ENCODE results near the gene HIVEP2. TPM values are rescaled to one million over a fixed set of nuclear protein-coding genes. Genes with fewer than 3 reads are reported as not detected.

Gene HIVEP2
- total RNA-seq, 1 donor from 2014 or later = 11.8 TPM

DNA sequence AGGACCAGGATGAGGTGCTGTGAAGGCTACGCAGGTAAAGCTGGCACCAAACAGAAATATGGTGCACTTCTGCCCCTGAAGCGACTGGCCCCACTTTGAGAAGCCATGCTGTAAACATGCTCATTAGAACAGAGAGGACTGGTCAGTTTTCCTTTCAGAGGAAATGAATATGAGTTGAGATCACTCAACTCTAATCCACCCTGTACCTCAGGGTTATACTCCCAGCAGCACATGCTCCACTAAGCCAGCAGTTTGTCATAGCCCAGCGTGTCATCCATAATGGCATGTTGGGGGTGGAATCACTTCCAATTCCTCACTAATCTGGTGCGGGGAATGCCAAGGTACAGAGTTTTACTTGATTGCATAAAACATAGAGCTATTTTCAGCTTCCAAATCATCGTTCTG lies 98.1 kb downstream of the HIVEP2 start:
- Mint-ChIP-seq H3K27me3 (no peaks in the 10 kb centered on the region), H3K9me3 (ENCODE audit: low read depth) (no peaks in the 10 kb centered on the region), H3K27ac (no peak overlapping the region), H3K4me3 (ENCODE audit: low read depth) (no peak overlapping the region), H3K36me3 (ENCODE audit: insufficient read depth) (no peaks in the 10 kb centered on the region), H3K4me1 (ENCODE audit: low read depth) (peaks cover 20% of the 10 kb centered on the region)
- TF ChIP-seq CTCF (IDR thresholded peaks at IDR 0.05; ENCODE audit: unreplicated experiment) = no peak
- no peak for DNase-seq (ENCODE audit: low spot score, unreplicated experiment)

DNA sequence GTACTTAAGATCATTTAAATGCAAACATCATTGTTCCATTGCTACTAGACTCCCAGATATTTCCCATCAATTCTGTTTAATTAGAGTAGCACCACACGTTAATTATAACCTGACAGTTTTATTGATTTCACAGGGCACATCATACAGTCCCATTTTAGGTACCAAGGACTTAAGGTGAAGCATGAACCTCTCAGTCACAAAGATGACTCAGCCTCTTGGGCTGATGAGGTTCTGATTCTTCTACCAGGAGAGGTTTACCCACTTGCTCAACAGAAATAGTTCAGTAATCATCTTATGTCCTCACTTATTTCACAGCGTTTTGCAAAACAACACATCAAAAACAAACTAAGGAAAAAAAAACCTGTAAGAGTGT lies 98.5 kb downstream of the HIVEP2 start:
- no peak for DNase-seq (ENCODE audit: low spot score, unreplicated experiment)
- Mint-ChIP-seq H3K4me3 (ENCODE audit: low read depth) (no peak overlapping the region), H3K27me3 (no peaks in the 10 kb centered on the region), H3K36me3 (ENCODE audit: insufficient read depth) (no peaks in the 10 kb centered on the region), H3K27ac (no peak overlapping the region), H3K4me1 (ENCODE audit: low read depth) (peaks cover 20% of the 10 kb centered on the region), H3K9me3 (ENCODE audit: low read depth) (no peaks in the 10 kb centered on the region)
- TF ChIP-seq CTCF (IDR thresholded peaks at IDR 0.05; ENCODE audit: unreplicated experiment) = no peak

- Mint-ChIP-seq H3K4me1 (ENCODE audit: low read depth) (peaks cover 20% of the 10 kb centered on the region), H3K4me3 (ENCODE audit: low read depth) (peak overlapping the region; percentile 37), H3K27me3 (no peaks in the 10 kb centered on the region), H3K9me3 (ENCODE audit: low read depth) (peaks cover 3% of the 10 kb centered on the region), H3K36me3 (ENCODE audit: insufficient read depth) (no peaks in the 10 kb centered on the region), H3K27ac (peak overlapping the region; percentile 74)
- TF ChIP-seq CTCF (IDR thresholded peaks at IDR 0.05; ENCODE audit: unreplicated experiment) = no peak
- DNase-seq (ENCODE audit: low spot score, unreplicated experiment) = no peak
Observed at GRCh38 chr6:142845624-142846458, 99.1 kb downstream of the HIVEP2 start.

- no peaks in the 10 kb centered on the region for H3K27me3 Mint-ChIP-seq
- no peak for DNase-seq (ENCODE audit: low spot score, unreplicated experiment)
- no peak for TF ChIP-seq CTCF (IDR thresholded peaks at IDR 0.05; ENCODE audit: unreplicated experiment)
- no peaks in the 10 kb centered on the region for H3K36me3 Mint-ChIP-seq (ENCODE audit: insufficient read depth)
- peaks cover 20% of the 10 kb centered on the region for H3K4me1 Mint-ChIP-seq (ENCODE audit: low read depth)
- peaks cover 3% of the 10 kb centered on the region for H3K9me3 Mint-ChIP-seq (ENCODE audit: low read depth)
- no peak overlapping the region for H3K27ac Mint-ChIP-seq
- no peak overlapping the region for H3K4me3 Mint-ChIP-seq (ENCODE audit: low read depth)
Observed at GRCh38 chr6:142845143-142845571, 99.8 kb downstream of the HIVEP2 start.

DNA sequence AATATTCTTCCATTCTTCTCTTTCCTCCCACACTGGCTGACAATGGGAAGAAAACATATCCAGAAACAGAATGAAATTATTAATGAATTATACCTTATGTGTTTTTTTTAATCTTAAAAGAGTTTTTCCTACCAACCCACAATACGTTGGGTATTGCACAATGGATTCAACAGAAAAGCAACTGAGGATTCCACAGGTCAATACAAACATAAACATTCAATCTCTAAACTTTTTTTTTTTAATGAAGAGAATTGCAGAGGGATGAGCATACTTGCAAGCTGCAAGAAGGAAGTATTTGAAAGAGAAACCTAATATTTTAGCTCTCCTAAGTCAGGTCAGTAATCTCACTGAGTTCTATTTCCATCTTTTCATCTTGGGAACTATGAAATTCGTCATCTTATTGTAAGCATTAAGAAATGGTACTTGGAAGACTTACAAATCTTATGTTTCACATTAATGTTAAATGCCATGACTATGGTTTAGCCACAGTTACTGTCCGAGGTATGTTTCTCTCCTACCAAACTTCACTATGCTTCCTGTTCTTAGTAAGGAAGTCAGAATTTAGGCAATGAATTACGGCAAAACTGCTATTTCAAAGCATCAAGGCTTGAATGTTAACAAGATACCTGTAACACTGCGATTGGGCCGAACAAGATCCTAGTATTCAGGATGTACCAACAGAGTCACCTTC lies 100.8 kb downstream of the HIVEP2 start:
- peaks cover 3% of the 10 kb centered on the region for H3K9me3 Mint-ChIP-seq (ENCODE audit: low read depth)
- no peak for DNase-seq (ENCODE audit: low spot score, unreplicated experiment)
- peaks cover 28% of the 10 kb centered on the region for H3K4me1 Mint-ChIP-seq (ENCODE audit: low read depth)
- H3K36me3 Mint-ChIP-seq (ENCODE audit: insufficient read depth) = no peaks in the 10 kb centered on the region
- no peaks in the 10 kb centered on the region for H3K27me3 Mint-ChIP-seq
- TF ChIP-seq CTCF (IDR thresholded peaks at IDR 0.05; ENCODE audit: unreplicated experiment) = no peak
- no peak overlapping the region for H3K27ac Mint-ChIP-seq
- no peak overlapping the region for H3K4me3 Mint-ChIP-seq (ENCODE audit: low read depth)

Measured in progenitor cell of endocrine pancreas (in vitro differentiated cells).